Type B pancreatic cell (in vitro differentiated cells): ENCODE measurements around the gene AFF3. TPM values are rescaled to one million over a fixed set of nuclear protein-coding genes. Genes with fewer than 3 reads are reported as not detected.

Experiments used
- DNase-seq: peaks from one replicate; pipeline ENCODE4 v3.0.0; 2021; ENCODE audit warnings: mixed read lengths; ENCODE audit not compliant: unreplicated experiment; ENCODE audit errors: extremely low spot score
- H3K27ac Mint-ChIP-seq: 2 replicates; pipeline ENCODE4 v1.8.0; 2021; ENCODE audit warnings: mild to moderate bottlenecking, mixed read lengths
- H3K27me3 Mint-ChIP-seq: 2 replicates; pipeline ENCODE4 v1.8.0; 2021; ENCODE audit warnings: mixed read lengths
- H3K36me3 Mint-ChIP-seq: 2 replicates; pipeline ENCODE4 v1.8.0; 2021; ENCODE audit warnings: mixed read lengths
- H3K4me1 Mint-ChIP-seq: one replicate; pipeline ENCODE4 v1.8.0; 2021; ENCODE audit warnings: mixed read lengths; ENCODE audit not compliant: unreplicated experiment
- H3K4me3 Mint-ChIP-seq: 2 replicates; pipeline ENCODE4 v1.8.0; 2021; ENCODE audit warnings: mild to moderate bottlenecking, mixed read lengths
- H3K9me3 Mint-ChIP-seq: 2 replicates; pipeline ENCODE4 v1.8.0; 2021; ENCODE audit warnings: mixed read lengths
- CTCF ChIP-seq: fragments of 200-600 bp; sonication (generic); conservative IDR thresholded peaks from 2 replicates; pipeline ENCODE4 v1.5.0; 2021; ENCODE audit warnings: antibody characterized with exemption, mild to moderate bottlenecking
- total RNA-seq: library from RNA; stranded (reverse); gene quantifications from 2 replicates; pipeline ENCODE4 v1.2.1, GENCODE V29; 2021; ENCODE audit warnings: low replicate concordance

The AFF3 gene
- total RNA-seq, 1 donor from 2014 or later = 29.2 TPM

DNA sequence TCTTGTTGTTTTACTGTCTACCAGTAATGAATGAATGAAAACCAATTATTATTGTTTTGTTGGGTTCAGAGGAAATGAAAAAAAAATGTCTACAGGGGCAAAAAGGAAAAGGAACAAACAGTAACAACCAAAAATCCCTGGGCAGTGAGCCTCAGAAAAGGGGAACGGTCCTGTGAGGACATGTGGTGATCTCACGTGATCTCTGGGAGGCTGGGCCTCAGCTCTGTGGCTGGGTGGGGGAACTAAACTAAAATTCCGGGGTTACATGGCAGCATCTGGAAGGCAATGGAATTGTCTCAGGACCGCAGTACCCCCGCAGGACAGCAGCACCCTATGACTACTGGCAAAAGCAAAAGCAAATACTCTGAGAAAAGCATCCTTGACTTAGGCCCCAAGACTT is 80.1 kb downstream of the AFF3 start:
- TF ChIP-seq CTCF = no peak
- Mint-ChIP-seq H3K4me1 (peaks cover 11% of the 10 kb centered on the region), H3K36me3 (peaks cover 19% of the 10 kb centered on the region), H3K27ac (no peak overlapping the region), H3K4me3 (no peak overlapping the region), H3K9me3 (peaks cover 5% of the 10 kb centered on the region), H3K27me3 (peaks cover 7% of the 10 kb centered on the region)
- no peak for DNase-seq

- Mint-ChIP-seq H3K9me3 (peaks cover 6% of the 10 kb centered on the region), H3K36me3 (peaks cover 21% of the 10 kb centered on the region), H3K27ac (no peak overlapping the region), H3K27me3 (peaks cover 5% of the 10 kb centered on the region), H3K4me1 (peaks cover 18% of the 10 kb centered on the region), H3K4me3 (no peak overlapping the region)
- TF ChIP-seq CTCF = no peak
- no peak for DNase-seq
These were observed 81.5 kb downstream of the AFF3 start for GRCh38 chr2:100060875-100061274.

- Mint-ChIP-seq H3K9me3 (peaks cover 6% of the 10 kb centered on the region), H3K36me3 (peaks cover 20% of the 10 kb centered on the region), H3K27me3 (peaks cover 5% of the 10 kb centered on the region), H3K4me3 (no peak overlapping the region), H3K27ac (no peak overlapping the region), H3K4me1 (peaks cover 23% of the 10 kb centered on the region)
- TF ChIP-seq CTCF = no peak
- no peak for DNase-seq
These were observed 82.8 kb downstream of the AFF3 start for GRCh38 chr2:100059638-100060037.

DNA sequence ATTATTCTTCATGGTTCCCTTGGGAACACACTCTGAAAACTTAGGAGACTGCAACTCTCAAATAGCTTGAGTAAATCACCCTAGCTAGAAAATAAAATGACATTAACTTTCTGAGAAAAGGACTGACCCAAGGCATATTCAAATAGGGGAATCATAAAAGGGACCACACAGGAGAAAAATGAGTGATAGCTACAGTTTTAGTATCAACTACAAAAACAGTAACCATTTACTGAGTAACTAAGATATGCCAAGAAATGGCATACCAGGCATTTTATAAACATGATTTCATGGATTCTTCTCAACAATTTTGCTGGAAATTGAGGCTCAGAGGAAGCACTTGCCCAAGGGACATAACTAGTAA is 84.5 kb downstream of the AFF3 start:
- no peak for TF ChIP-seq CTCF
- Mint-ChIP-seq H3K36me3 (peaks cover 16% of the 10 kb centered on the region), H3K27me3 (peaks cover 5% of the 10 kb centered on the region), H3K4me1 (peaks cover 29% of the 10 kb centered on the region), H3K4me3 (no peak overlapping the region), H3K9me3 (peaks cover 6% of the 10 kb centered on the region), H3K27ac (no peak overlapping the region)
- DNase-seq = no peak

DNA sequence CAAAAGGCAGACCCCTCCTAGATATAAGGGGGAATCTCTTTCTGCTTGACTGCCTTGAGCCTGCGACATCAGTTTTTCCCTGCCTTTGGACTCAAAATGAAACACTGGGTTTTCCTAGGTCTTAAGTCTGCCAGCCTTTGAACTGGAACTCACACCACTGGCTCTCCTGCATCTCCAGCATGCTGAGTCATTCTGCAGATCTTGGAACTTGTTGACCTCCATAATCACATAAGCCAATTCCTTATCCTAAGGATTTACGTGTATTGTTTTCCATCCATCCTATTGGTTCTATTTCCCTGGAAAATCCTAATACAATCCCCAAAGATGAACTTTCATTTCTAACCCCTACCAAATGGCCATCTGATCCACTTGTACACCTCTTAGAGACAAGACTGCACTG is 88.0 kb downstream of the AFF3 start:
- peaks cover 29% of the 10 kb centered on the region for H3K4me1 Mint-ChIP-seq

More for the DNA sequence above, 88.0 kb downstream of the AFF3 start:
- Mint-ChIP-seq H3K27ac (peak overlapping the region; percentile 40), H3K36me3 (peaks cover 10% of the 10 kb centered on the region), H3K27me3 (peaks cover 5% of the 10 kb centered on the region), H3K9me3 (peaks cover 6% of the 10 kb centered on the region), H3K4me3 (no peak overlapping the region)
- DNase-seq = no peak
- no peak for TF ChIP-seq CTCF
